K562 (cell line): ENCODE results near the gene TRAPPC4. TPM values are rescaled to one million over a fixed set of nuclear protein-coding genes. Genes with fewer than 3 reads are reported as not detected.

Experiments used
- CREB1 ChIP-seq, 2 experiments: sonication (generic) in 1 of 2; formaldehyde crosslinking in 1 of 2; IDR thresholded peaks; 2 replicates each; pipeline versions ENCODE4 v1.6.1 to v1.8.0; 2012 to 2022; ENCODE audit warnings: inconsistent platforms in 1 of 2, mild to moderate bottlenecking in 1 of 2, missing genetic modification reagents in 1 of 2, moderate library complexity in 1 of 2
- HDAC1 ChIP-seq, 2 experiments: fragments of 450-650 bp; IDR thresholded peaks; 2 replicates each; pipeline ENCODE4 v1.6.1; 2016 to 2017; ENCODE audit warnings: inconsistent platforms in 1 of 2, mild to moderate bottlenecking in 1 of 2, moderate library complexity in 1 of 2
- PML ChIP-seq: IDR thresholded peaks from 2 replicates; pipeline ENCODE4 v1.6.1; 2012; ENCODE audit warnings: low read length, inconsistent platforms
- RCOR1 ChIP-seq, 2 experiments: IDR thresholded peaks; 2 replicates each; pipeline ENCODE4 v1.6.1; 2012; ENCODE audit warnings: low read depth in 2 of 2, low read length in 2 of 2, borderline replicate concordance in 1 of 2, improper control_type of control experiment in 1 of 2
- SNIP1 ChIP-seq: fragments of 450-650 bp; IDR thresholded peaks from 2 replicates; pipeline ENCODE4 v1.7.1; 2017; ENCODE audit warnings: low read depth, mild to moderate bottlenecking
- TEAD2 ChIP-seq: fragments of 450-650 bp; IDR thresholded peaks from 2 replicates; pipeline ENCODE4 v1.6.1; 2016; ENCODE audit warnings: missing genetic modification characterization, control low read depth, missing compliant biosample characterization
- ZNF24 ChIP-seq: fragments of 450-650 bp; IDR thresholded peaks from 2 replicates; pipeline ENCODE4 v1.6.1; 2016
- polyA plus RNA-seq, 8 experiments: library from polyadenylated mRNA; depleted of rRNA in 4 of 8; stranded (reverse) in 5 of 8; unstranded in 3 of 8; fragments of >200 nt; fragmentation: Nextera tagmentation in 2 of 8; fragmentation: Illumina TruSeq in 1 of 8; extraction: Ambion mirVana in 2 of 8; extraction: Trizol in 1 of 8; gene quantifications; 2 replicates each; pipeline versions ENCODE4 v1.2.1 to v1.2.3, GENCODE V29; 2011 to 2014; ENCODE audit warnings: inconsistent platforms in 1 of 8, missing spikeins in 1 of 8
- total RNA-seq, 7 experiments: library from RNA; depleted of rRNA in 6 of 7; stranded (reverse); fragments of >200 nt in 6 of 7; fragmentation: Illumina TruSeq in 2 of 7; extraction: Trizol in 2 of 7; gene quantifications; 2 replicates each; pipeline versions ENCODE4 v1.2.1 to v1.2.3, GENCODE V29; 2011 to 2021; ENCODE audit warnings: low replicate concordance in 1 of 7
- TF ChIP-seq, protein P1 (sequence below): fragments of 250-450 bp; sonication (Bioruptor Pico); IDR thresholded peaks from 2 replicates; pipeline ENCODE4 v1.4.0; 2020; ENCODE audit warnings: borderline replicate concordance
- TF ChIP-seq, protein P2 (sequence below): sonication (generic); formaldehyde crosslinking; IDR thresholded peaks from 2 replicates; pipeline ENCODE4 v1.8.1; 2023; ENCODE audit warnings: mild to moderate bottlenecking, missing genetic modification reagents, moderate library complexity
- TF ChIP-seq, protein P3 (sequence below), 3 experiments: IDR thresholded peaks in 2 of 3; conservative IDR thresholded peaks in 1 of 3; 2 replicates each; pipeline ENCODE4 v1.5.1; 2011 to 2012; ENCODE audit warnings: low read length in 3 of 3, mild to moderate bottlenecking in 3 of 3, control low read depth in 2 of 3, improper control_type of control experiment in 1 of 3, inconsistent platforms in 1 of 3, low read depth in 1 of 3, mixed read lengths in 1 of 3, moderate library complexity in 1 of 3; ENCODE audit not compliant: insufficient read depth in 2 of 3
- TF ChIP-seq, protein P4 (sequence below): fragments of 250-450 bp; sonication (Bioruptor Pico); IDR thresholded peaks from 2 replicates; pipeline ENCODE4 v1.5.1; 2021; ENCODE audit warnings: mild to moderate bottlenecking
- TF ChIP-seq, protein P5 (sequence below), 2 experiments: fragments of 200-800 bp in 1 of 2; sonication (Bioruptor generic) in 1 of 2; sonication (generic) in 1 of 2; formaldehyde crosslinking in 1 of 2; IDR thresholded peaks in 1 of 2; conservative IDR thresholded peaks in 1 of 2; 2 replicates each; pipeline versions ENCODE4 v1.5.0 to v1.6.1; 2016 to 2020; ENCODE audit warnings: missing compliant biosample characterization in 1 of 2, missing genetic modification characterization in 1 of 2, missing genetic modification reagents in 1 of 2

TRAPPC4 gene
- total and polyA plus RNA-seq, 9 of the 15 experiments (the other 6 are each of a cell fraction or from before 2014, with no cell fraction given), result 121 to 524 (median 142) TPM

DNA sequence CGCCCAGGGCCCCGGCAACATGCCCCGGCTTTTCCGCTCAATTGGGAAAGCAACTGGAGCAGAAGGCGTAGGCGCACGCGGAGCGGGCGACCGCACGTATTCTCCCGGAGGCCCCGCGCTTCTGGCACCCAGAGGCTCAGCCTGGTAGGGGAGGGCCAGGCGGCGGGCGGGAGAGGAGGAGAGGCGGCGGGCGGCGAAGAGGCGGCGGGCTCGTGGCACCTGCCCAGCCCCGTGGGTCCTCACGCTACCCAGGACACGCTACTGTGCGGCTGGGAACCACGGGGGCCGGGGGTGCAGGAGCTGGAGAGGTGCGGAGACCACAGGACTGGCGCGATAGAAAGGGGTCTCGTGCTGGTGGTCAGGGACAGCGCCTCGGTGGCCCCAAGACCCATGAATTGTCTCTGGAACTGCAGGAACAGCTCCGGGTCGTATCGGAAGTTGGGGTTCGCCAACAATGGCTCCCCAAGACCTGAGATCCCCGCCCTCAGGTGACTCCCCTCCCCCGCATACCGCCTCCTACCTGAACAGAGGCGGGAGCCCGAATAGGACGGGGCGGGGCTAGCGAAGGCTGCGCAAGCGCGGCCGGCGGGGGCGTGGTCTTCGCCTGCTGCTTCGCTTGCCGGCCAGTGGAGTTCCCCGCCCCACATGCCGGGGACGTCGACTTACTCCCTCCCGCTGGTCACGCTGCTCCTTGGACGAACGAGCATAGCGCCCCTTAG lies 11.9 kb downstream of the TRAPPC4 start, which contains the start of gene SLC37A4 (continued):
- TF ChIP-seq HDAC1 (IDR thresholded peaks at IDR 0.05) (peak in 1 of 2 experiments; percentile 62; a peak in 1 of 4 replicates), SNIP1 (no peak), CREB1 (IDR thresholded peaks at IDR 0.05) (peak; percentile 70; the same call in 1 of the 2 replicates), CREB1 (CRISPR knock-in tag; IDR thresholded peaks at IDR 0.05) (peak; percentile 79), PML (peak; percentile 30; the same call in 1 of the 2 replicates), ZNF24 (peak; percentile 28; the same call in 1 of the 2 replicates), RCOR1 (IDR thresholded peaks at IDR 0.05; ENCODE audit: borderline replicate concordance in 1 of 2, low read depth in 2 of 2, low read length in 2 of 2) (peak in 1 of 2 experiments; percentile 48; a peak in 1 of 4 replicates), TEAD2 (tag) (no peak)
- TF ChIP-seq, protein P1, sequence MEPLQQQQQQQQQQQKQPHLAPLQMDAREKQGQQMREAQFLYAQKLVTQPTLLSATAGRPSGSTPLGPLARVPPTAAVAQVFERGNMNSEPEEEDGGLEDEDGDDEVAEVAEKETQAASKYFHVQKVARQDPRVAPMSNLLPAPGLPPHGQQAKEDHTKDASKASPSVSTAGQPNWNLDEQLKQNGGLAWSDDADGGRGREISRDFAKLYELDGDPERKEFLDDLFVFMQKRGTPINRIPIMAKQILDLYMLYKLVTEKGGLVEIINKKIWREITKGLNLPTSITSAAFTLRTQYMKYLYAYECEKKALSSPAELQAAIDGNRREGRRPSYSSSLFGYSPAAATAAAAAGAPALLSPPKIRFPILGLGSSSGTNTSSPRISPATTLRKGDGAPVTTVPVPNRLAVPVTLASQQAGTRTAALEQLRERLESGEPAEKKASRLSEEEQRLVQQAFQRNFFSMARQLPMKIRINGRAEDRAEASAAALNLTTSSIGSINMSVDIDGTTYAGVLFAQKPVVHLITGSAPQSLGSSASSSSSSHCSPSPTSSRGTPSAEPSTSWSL (CRISPR knock-in tag), result 0 out of 2 replicates have a peak, but pooled peaks have one; percentile 9
- TF ChIP-seq, protein P2, sequence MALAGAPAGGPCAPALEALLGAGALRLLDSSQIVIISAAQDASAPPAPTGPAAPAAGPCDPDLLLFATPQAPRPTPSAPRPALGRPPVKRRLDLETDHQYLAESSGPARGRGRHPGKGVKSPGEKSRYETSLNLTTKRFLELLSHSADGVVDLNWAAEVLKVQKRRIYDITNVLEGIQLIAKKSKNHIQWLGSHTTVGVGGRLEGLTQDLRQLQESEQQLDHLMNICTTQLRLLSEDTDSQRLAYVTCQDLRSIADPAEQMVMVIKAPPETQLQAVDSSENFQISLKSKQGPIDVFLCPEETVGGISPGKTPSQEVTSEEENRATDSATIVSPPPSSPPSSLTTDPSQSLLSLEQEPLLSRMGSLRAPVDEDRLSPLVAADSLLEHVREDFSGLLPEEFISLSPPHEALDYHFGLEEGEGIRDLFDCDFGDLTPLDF, result 0 out of 2 replicates have a peak, but pooled peaks have one; percentile 61
- TF ChIP-seq, protein P3, sequence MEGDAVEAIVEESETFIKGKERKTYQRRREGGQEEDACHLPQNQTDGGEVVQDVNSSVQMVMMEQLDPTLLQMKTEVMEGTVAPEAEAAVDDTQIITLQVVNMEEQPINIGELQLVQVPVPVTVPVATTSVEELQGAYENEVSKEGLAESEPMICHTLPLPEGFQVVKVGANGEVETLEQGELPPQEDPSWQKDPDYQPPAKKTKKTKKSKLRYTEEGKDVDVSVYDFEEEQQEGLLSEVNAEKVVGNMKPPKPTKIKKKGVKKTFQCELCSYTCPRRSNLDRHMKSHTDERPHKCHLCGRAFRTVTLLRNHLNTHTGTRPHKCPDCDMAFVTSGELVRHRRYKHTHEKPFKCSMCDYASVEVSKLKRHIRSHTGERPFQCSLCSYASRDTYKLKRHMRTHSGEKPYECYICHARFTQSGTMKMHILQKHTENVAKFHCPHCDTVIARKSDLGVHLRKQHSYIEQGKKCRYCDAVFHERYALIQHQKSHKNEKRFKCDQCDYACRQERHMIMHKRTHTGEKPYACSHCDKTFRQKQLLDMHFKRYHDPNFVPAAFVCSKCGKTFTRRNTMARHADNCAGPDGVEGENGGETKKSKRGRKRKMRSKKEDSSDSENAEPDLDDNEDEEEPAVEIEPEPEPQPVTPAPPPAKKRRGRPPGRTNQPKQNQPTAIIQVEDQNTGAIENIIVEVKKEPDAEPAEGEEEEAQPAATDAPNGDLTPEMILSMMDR (IDR thresholded peaks at IDR 0.05 in 2 of 3, conservative IDR thresholded peaks at IDR 0.05 in 1 of 3; ENCODE audit: insufficient read depth in 2 of 3, low read depth in 1 of 3, low read length in 3 of 3), result peak; percentile 94 to 96 (median 95)
- TF ChIP-seq, protein P4, sequence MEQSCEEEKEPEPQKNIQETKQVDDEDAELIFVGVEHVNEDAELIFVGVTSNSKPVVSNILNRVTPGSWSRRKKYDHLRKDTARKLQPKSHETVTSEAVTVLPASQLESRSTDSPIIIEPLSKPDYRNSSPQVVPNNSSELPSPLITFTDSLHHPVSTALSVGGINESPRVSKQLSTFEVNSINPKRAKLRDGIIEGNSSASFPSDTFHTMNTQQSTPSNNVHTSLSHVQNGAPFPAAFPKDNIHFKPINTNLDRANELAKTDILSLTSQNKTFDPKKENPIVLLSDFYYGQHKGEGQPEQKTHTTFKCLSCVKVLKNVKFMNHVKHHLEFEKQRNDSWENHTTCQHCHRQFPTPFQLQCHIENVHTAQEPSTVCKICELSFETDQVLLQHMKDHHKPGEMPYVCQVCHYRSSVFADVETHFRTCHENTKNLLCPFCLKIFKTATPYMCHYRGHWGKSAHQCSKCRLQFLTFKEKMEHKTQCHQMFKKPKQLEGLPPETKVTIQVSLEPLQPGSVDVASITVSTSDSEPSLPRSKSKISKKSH (CRISPR knock-in tag), result no peak
- TF ChIP-seq, protein P5, sequence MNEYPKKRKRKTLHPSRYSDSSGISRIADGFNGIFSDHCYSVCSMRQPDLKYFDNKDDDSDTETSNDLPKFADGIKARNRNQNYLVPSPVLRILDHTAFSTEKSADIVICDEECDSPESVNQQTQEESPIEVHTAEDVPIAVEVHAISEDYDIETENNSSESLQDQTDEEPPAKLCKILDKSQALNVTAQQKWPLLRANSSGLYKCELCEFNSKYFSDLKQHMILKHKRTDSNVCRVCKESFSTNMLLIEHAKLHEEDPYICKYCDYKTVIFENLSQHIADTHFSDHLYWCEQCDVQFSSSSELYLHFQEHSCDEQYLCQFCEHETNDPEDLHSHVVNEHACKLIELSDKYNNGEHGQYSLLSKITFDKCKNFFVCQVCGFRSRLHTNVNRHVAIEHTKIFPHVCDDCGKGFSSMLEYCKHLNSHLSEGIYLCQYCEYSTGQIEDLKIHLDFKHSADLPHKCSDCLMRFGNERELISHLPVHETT (CRISPR knock-in tag; conservative IDR thresholded peaks at IDR 0.05 in 1 of 2, IDR thresholded peaks at IDR 0.05 in 1 of 2), result 0 out of 4 replicates have a peak, but pooled peaks of 1 of the 2 experiments have one; percentile 16
